PC-9 (cell line): ENCODE data around the gene CKAP5.

Experiments used
- EZH2 ChIP-seq: fragments of 200-600 bp; sonication (generic); IDR thresholded peaks from 2 replicates; pipeline ENCODE4 v1.8.0; 2017; ENCODE audit warnings: antibody characterized with exemption, low read depth
- TF ChIP-seq, protein P1 (sequence below): fragments of 200-600 bp; sonication (generic); conservative IDR thresholded peaks from 2 replicates; pipeline ENCODE4 v1.6.1; 2017; ENCODE audit warnings: mixed run types, antibody characterized with exemption, mild to moderate bottlenecking, moderate library complexity

DNA sequence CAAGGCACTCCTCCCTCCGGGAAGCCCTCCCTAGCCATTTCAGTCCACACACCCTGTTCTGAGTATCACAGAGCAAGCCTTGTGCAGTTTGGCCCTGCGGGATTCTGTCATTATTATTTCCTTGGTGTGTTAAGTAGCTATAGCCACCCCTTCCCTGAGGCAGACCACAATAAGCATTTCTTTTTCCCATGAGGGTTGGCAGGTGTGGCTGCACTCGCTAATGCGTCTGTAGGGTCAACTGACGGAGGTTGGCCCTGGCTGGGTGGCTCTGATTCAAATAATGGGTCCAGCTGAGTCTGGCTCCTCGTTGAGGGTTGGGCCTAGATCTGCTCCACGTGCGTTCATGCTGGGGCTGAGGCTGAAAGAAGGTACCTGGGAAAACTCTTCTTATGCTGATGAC, 122.0 kb downstream of the CKAP5 start:
- no peak for TF ChIP-seq EZH2
- TF ChIP-seq, protein P1, sequence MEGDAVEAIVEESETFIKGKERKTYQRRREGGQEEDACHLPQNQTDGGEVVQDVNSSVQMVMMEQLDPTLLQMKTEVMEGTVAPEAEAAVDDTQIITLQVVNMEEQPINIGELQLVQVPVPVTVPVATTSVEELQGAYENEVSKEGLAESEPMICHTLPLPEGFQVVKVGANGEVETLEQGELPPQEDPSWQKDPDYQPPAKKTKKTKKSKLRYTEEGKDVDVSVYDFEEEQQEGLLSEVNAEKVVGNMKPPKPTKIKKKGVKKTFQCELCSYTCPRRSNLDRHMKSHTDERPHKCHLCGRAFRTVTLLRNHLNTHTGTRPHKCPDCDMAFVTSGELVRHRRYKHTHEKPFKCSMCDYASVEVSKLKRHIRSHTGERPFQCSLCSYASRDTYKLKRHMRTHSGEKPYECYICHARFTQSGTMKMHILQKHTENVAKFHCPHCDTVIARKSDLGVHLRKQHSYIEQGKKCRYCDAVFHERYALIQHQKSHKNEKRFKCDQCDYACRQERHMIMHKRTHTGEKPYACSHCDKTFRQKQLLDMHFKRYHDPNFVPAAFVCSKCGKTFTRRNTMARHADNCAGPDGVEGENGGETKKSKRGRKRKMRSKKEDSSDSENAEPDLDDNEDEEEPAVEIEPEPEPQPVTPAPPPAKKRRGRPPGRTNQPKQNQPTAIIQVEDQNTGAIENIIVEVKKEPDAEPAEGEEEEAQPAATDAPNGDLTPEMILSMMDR: no peak
